ENCODE measurements around the gene RACGAP1. TPM values are rescaled to one million over a fixed set of nuclear protein-coding genes. Genes with fewer than 3 reads are reported as not detected.

The RACGAP1 gene
- total RNA-seq, 1 donor from 2014 or later, result 18.8 TPM

- Histone ChIP-seq H3K4me2 (ENCODE audit: low read length) (peak overlapping the region; percentile 11), H3K36me3 (ENCODE audit: insufficient read depth, low read length) (no peaks in the 10 kb centered on the region), H3K9me3 (ENCODE audit: insufficient read depth, low read depth, low read length) (no peaks in the 10 kb centered on the region), H3K9ac (ENCODE audit: low read length) (no peak overlapping the region), H3K4me3 (ENCODE audit: insufficient read depth, low read depth, low read length) (no peak overlapping the region), H2AFZ (ENCODE audit: low read depth, low read length) (no peak overlapping the region), H3K27me3 (ENCODE audit: insufficient read depth, low read length) (no peaks in the 10 kb centered on the region), H3K79me2 (ENCODE audit: insufficient read depth, low read length) (no peaks in the 10 kb centered on the region), H4K20me1 (ENCODE audit: insufficient read depth, low read length) (no peaks in the 10 kb centered on the region), H3K4me1 (ENCODE audit: insufficient read depth, low read length) (peaks cover 10% of the 10 kb centered on the region), H3K27ac (ENCODE audit: low read depth, low read length) (peak overlapping the region; percentile 29)
- Mint-ChIP-seq H3K4me3 (ENCODE audit: unreplicated experiment) (no peak overlapping the region), H3K4me1 (ENCODE audit: low read depth, unreplicated experiment) (peaks cover 7% of the 10 kb centered on the region), H3K27me3 (ENCODE audit: low read depth, unreplicated experiment) (peaks cover 27% of the 10 kb centered on the region), H3K27ac (ENCODE audit: unreplicated experiment) (no peak overlapping the region), H3K36me3 (ENCODE audit: low read depth, unreplicated experiment) (peaks cover 17% of the 10 kb centered on the region), H3K9me3 (ENCODE audit: unreplicated experiment) (peaks cover 3% of the 10 kb centered on the region)
- TF ChIP-seq EZH2 (IDR thresholded peaks at IDR 0.05; ENCODE audit: insufficient read depth, low read length) (no peak), CTCF (IDR thresholded peaks at IDR 0.05; ENCODE audit: insufficient read depth, low read depth, low read length) (no peak)
- DNase-seq (ENCODE audit: low read depth) (no peak), FAIRE-seq (no peak)
These were observed 40.5 kb upstream of the RACGAP1 start for GRCh38 chr12:50065726-50066310.

GRCh38 chr12:50062728-50063460, 37.6 kb upstream of the RACGAP1 start:
- Histone ChIP-seq H3K4me1 (ENCODE audit: insufficient read depth, low read length) (peaks cover 19% of the 10 kb centered on the region), H4K20me1 (ENCODE audit: insufficient read depth, low read length) (no peaks in the 10 kb centered on the region), H3K4me2 (ENCODE audit: low read length) (peak overlapping the region; percentile 3), H3K27me3 (ENCODE audit: insufficient read depth, low read length) (no peaks in the 10 kb centered on the region), H2AFZ (ENCODE audit: low read depth, low read length) (no peak overlapping the region), H3K27ac (ENCODE audit: low read depth, low read length) (no peak overlapping the region), H3K9ac (ENCODE audit: low read length) (no peak overlapping the region), H3K79me2 (ENCODE audit: insufficient read depth, low read length) (no peaks in the 10 kb centered on the region), H3K36me3 (ENCODE audit: insufficient read depth, low read length) (no peaks in the 10 kb centered on the region), H3K4me3 (ENCODE audit: insufficient read depth, low read depth, low read length) (no peak overlapping the region), H3K9me3 (ENCODE audit: insufficient read depth, low read depth, low read length) (no peaks in the 10 kb centered on the region)
- Mint-ChIP-seq H3K4me3 (ENCODE audit: unreplicated experiment) (no peak overlapping the region), H3K27me3 (ENCODE audit: low read depth, unreplicated experiment) (peaks cover 37% of the 10 kb centered on the region), H3K4me1 (ENCODE audit: low read depth, unreplicated experiment) (peaks cover 13% of the 10 kb centered on the region), H3K9me3 (ENCODE audit: unreplicated experiment) (peaks cover 3% of the 10 kb centered on the region), H3K27ac (ENCODE audit: unreplicated experiment) (peak overlapping the region; percentile 18), H3K36me3 (ENCODE audit: low read depth, unreplicated experiment) (peaks cover 23% of the 10 kb centered on the region)
- FAIRE-seq (no peak), DNase-seq (ENCODE audit: low read depth) (peak; percentile 34)
- TF ChIP-seq CTCF (IDR thresholded peaks at IDR 0.05; ENCODE audit: insufficient read depth, low read depth, low read length), result no peak
- TF ChIP-seq EZH2 (IDR thresholded peaks at IDR 0.05; ENCODE audit: insufficient read depth, low read length), result no peak

Measured in astrocyte (in vitro differentiated cells and primary cell).